Loucy (cell line): ENCODE measurements around the gene SETD3.

Source experiments
- H2AFZ ChIP-seq: fragments of 200-600 bp; sonication (generic); 2 replicates; pipeline ENCODE4 v1.6.0; 2016; ENCODE audit warnings: antibody characterized with exemption, mild to moderate bottlenecking, low read length, moderate library complexity
- H3F3A ChIP-seq: fragments of 200-600 bp; 2 replicates; pipeline ENCODE4 v1.6.0; 2016; ENCODE audit warnings: antibody characterized with exemption, low read depth, mild to moderate bottlenecking
- H3K27me3 ChIP-seq: fragments of 200-600 bp; sonication (generic); 2 replicates; pipeline ENCODE4 v1.6.1; 2014; ENCODE audit warnings: low read length, mild to moderate bottlenecking; ENCODE audit not compliant: insufficient read depth, poor library complexity, severe bottlenecking
- H3K36me3 ChIP-seq: fragments of 200-600 bp; sonication (generic); 2 replicates; pipeline ENCODE4 v1.6.1; 2016; ENCODE audit warnings: low read length; ENCODE audit not compliant: insufficient read depth
- H3K4me1 ChIP-seq: fragments of 200-600 bp; sonication (generic); 2 replicates; pipeline ENCODE4 v1.5.1; 2014; ENCODE audit warnings: low read length, mild to moderate bottlenecking; ENCODE audit not compliant: insufficient read depth, poor library complexity, severe bottlenecking
- H3K4me2 ChIP-seq: fragments of 200-600 bp; sonication (generic); 2 replicates; pipeline ENCODE4 v1.6.0; 2014; ENCODE audit warnings: antibody characterized with exemption, low read length, low read depth, mild to moderate bottlenecking; ENCODE audit not compliant: poor library complexity, severe bottlenecking
- H3K4me3 ChIP-seq: fragments of 200-600 bp; sonication (generic); 2 replicates; pipeline ENCODE4 v1.5.1; 2014; ENCODE audit warnings: low read length, mild to moderate bottlenecking, mixed read lengths; ENCODE audit not compliant: poor library complexity, severe bottlenecking
- H3K79me2 ChIP-seq: fragments of 200-600 bp; sonication (generic); 2 replicates; pipeline ENCODE4 v1.6.1; 2014; ENCODE audit warnings: low read length; ENCODE audit not compliant: insufficient read depth
- H3K9ac ChIP-seq: fragments of 200-600 bp; sonication (generic); 2 replicates; pipeline ENCODE4 v1.6.0; 2014; ENCODE audit warnings: mild to moderate bottlenecking, low read depth, low read length, moderate library complexity; ENCODE audit not compliant: poor library complexity, severe bottlenecking
- H3K9me2 ChIP-seq: fragments of 200-600 bp; sonication (generic); replicated peaks from 2 replicates; pipeline ENCODE4 v1.6.1; 2016; ENCODE audit warnings: low read depth, low read length, mixed read lengths
- H3K9me3 ChIP-seq: fragments of 200-600 bp; sonication (generic); 2 replicates; pipeline ENCODE4 v1.6.1; 2014; ENCODE audit warnings: mild to moderate bottlenecking, antibody characterized with exemption, low read length, low read depth; ENCODE audit not compliant: insufficient read depth
- H4K20me1 ChIP-seq: fragments of 200-600 bp; sonication (generic); 2 replicates; pipeline ENCODE4 v1.6.0; 2014; ENCODE audit warnings: antibody characterized with exemption, low read length, mild to moderate bottlenecking; ENCODE audit not compliant: insufficient read depth, poor library complexity, severe bottlenecking
- EZH2phosphoT487 ChIP-seq: fragments of 200-600 bp; IDR thresholded peaks from 2 replicates; pipeline ENCODE4 v1.6.1; 2018; ENCODE audit warnings: antibody characterized with exemption, mild to moderate bottlenecking, moderate library complexity, borderline replicate concordance
- TF ChIP-seq, protein P1 (sequence below): fragments of 200-600 bp; sonication (generic); conservative IDR thresholded peaks from 2 replicates; pipeline ENCODE4 v1.5.1; 2014; ENCODE audit warnings: mild to moderate bottlenecking, antibody characterized with exemption, low read length

Gene SETD3

DNA sequence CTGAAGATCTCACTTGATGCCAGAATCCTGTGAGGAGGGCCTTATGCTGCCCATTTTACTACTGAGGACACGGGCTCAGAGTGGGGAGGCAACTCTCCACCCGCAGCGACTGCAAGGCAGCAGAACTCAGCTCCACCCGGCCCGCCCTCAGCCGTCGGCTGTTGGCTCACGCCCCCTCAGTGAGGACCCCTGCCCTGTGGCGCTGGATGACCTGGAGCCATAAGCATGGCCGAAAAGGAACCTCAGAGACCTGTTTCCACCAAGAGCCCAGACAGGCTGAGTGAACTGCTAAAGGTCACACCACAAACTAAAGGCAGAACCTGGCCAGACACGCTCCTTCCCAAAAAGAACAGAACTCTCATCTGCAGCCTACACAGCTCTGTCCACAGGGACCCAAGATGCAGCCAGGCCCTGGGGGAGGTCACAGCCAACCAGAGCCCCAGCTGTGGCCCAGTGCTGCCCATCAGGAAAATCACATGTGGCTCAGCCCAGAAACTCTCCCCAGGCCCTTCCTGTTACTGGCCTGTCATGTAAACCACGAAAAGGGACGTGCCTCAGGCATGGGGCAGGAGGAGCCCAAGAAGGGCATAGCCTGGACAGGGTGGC, 33.4 kb upstream of the SETD3 start:
- no peaks in the 10 kb centered on the region for H3K79me2 ChIP-seq
- H3K27me3 ChIP-seq = no peaks in the 10 kb centered on the region
- no peaks in the 10 kb centered on the region for H3K9me2 ChIP-seq
- no peak overlapping the region for H2AFZ ChIP-seq
- no peaks in the 10 kb centered on the region for H3K9me3 ChIP-seq
- peaks cover 11% of the 10 kb centered on the region for H4K20me1 ChIP-seq
- H3K4me1 ChIP-seq = no peaks in the 10 kb centered on the region
- no peak overlapping the region for H3K9ac ChIP-seq
- H3F3A ChIP-seq = no peaks in the 10 kb centered on the region
- peaks cover 55% of the 10 kb centered on the region; the same call in 1 of the 2 replicates for H3K36me3 ChIP-seq
- no peak for TF ChIP-seq EZH2phosphoT487
- TF ChIP-seq, protein P1, sequence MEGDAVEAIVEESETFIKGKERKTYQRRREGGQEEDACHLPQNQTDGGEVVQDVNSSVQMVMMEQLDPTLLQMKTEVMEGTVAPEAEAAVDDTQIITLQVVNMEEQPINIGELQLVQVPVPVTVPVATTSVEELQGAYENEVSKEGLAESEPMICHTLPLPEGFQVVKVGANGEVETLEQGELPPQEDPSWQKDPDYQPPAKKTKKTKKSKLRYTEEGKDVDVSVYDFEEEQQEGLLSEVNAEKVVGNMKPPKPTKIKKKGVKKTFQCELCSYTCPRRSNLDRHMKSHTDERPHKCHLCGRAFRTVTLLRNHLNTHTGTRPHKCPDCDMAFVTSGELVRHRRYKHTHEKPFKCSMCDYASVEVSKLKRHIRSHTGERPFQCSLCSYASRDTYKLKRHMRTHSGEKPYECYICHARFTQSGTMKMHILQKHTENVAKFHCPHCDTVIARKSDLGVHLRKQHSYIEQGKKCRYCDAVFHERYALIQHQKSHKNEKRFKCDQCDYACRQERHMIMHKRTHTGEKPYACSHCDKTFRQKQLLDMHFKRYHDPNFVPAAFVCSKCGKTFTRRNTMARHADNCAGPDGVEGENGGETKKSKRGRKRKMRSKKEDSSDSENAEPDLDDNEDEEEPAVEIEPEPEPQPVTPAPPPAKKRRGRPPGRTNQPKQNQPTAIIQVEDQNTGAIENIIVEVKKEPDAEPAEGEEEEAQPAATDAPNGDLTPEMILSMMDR = no peak
- no peak overlapping the region for H3K4me2 ChIP-seq
- no peak overlapping the region for H3K4me3 ChIP-seq

DNA sequence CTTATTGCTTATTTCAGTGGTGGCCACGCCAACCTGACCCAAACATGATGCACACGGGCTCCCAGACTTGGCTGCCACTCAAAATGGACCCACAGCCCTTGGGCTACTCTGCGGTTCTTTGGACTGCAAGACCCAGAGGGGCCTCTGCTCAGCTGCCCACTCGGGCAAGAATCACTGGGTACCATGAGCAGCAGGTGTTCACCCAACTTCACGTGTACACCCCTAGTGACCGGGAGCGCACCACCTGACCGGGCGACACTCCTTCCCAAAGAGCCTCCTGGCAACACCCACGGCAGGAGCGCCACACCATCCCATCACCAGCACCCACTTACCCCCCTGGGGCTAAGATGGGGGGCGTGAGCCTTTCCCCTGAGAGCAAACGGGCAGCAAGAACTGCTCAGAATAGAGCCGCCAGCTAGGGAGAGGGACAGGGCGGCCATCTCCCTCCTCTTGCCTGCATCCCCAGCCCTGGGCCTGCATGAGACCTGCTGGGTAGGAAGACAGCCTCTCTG, 32.6 kb upstream of the SETD3 start:
- Histone ChIP-seq H4K20me1 (peaks cover 4% of the 10 kb centered on the region), H3K4me2 (no peak overlapping the region), H3K9me3 (no peaks in the 10 kb centered on the region), H2AFZ (no peak overlapping the region), H3K4me1 (no peaks in the 10 kb centered on the region), H3F3A (no peaks in the 10 kb centered on the region), H3K79me2 (no peaks in the 10 kb centered on the region), H3K9ac (no peak overlapping the region), H3K4me3 (no peak overlapping the region), H3K27me3 (no peaks in the 10 kb centered on the region), H3K9me2 (no peaks in the 10 kb centered on the region), H3K36me3 (peaks cover 63% of the 10 kb centered on the region; the same call in 1 of the 2 replicates)
- TF ChIP-seq, protein P1 = no peak
- TF ChIP-seq EZH2phosphoT487 = no peak

DNA sequence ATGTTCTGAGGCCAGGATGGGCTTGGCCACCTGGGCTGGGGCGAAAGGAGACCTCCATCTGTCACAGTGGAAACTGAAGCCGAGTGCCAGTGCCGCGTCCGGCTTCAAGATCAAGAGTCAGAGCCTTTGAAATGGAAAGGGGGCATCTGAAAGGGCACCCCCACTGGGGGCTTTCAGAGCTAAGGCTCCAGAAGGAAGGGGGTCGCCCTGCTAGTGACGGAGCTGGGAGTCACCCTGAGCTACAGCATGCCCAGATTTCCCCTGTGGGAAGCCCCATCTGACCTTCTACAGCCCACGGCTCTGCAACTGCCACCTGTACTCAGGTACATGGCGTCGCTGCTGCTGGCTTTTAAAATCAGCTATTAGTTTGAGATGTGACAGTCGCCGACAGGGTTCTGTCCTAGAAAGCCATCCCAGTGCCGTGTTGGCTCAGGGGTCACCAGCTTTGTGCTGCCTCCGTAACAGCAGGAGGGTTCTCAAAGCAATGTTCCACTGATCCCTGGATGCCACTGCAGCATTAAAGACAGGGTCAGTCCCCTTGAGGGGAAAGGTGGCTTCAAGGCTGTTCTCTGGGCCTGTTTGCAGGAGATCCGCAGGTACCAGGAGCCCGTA, 32.0 kb upstream of the SETD3 start:
- peaks cover 69% of the 10 kb centered on the region; the same call in 1 of the 2 replicates for H3K36me3 ChIP-seq
- TF ChIP-seq EZH2phosphoT487 = no peak
- TF ChIP-seq, protein P1 = no peak
- H3K4me3 ChIP-seq = no peak overlapping the region

More for the DNA sequence above, 32.0 kb upstream of the SETD3 start:
- Histone ChIP-seq H2AFZ (no peak overlapping the region), H3K9me2 (no peaks in the 10 kb centered on the region), H3K9ac (no peak overlapping the region), H3K27me3 (no peaks in the 10 kb centered on the region), H3K79me2 (no peaks in the 10 kb centered on the region), H3K4me2 (no peak overlapping the region), H4K20me1 (peaks cover 3% of the 10 kb centered on the region), H3K4me1 (no peaks in the 10 kb centered on the region), H3K9me3 (no peaks in the 10 kb centered on the region), H3F3A (no peaks in the 10 kb centered on the region)
